Testis (tissue), 3 donors: ENCODE measurements around the gene DPP6. TPM values are rescaled to one million over a fixed set of nuclear protein-coding genes. Genes with fewer than 3 reads are reported as not detected.

Experiments
- DNase-seq: peaks from one replicate; pipeline ENCODE4 v3.0.0-alpha.2; 2019
- H3K27ac ChIP-seq, 2 donors: fragments of 200-600 bp; sonication (generic); one replicate each; pipeline ENCODE4 v1.5.1; 2019
- H3K27me3 ChIP-seq: fragments of 200-600 bp; sonication (generic); one replicate; pipeline ENCODE4 v1.5.1; 2019
- H3K36me3 ChIP-seq: fragments of 200-600 bp; sonication (generic); one replicate; pipeline ENCODE4 v1.5.1; 2017; ENCODE audit warnings: low read depth; ENCODE audit errors: missing control alignments
- H3K4me1 ChIP-seq: fragments of 200-600 bp; sonication (generic); one replicate; pipeline ENCODE4 v1.5.1; 2019
- H3K4me3 ChIP-seq, 2 donors: fragments of 200-600 bp; sonication (generic); one replicate each; pipeline ENCODE4 v1.5.1; 2017 to 2019
- H3K9me3 ChIP-seq: fragments of 200-600 bp; sonication (generic); one replicate; pipeline ENCODE4 v1.5.1; 2017
- CTCF ChIP-seq, 3 experiments: fragments of 450-650 bp in 2 of 3; fragments of 200-600 bp in 1 of 3; sonication (generic) in 1 of 3; IDR thresholded peaks; one replicate each; pipeline ENCODE4 v1.5.1; 2016 to 2019; ENCODE audit warnings: antibody characterized with exemption in 3 of 3, mild to moderate bottlenecking in 2 of 3, moderate library complexity in 1 of 3
- POLR2A ChIP-seq: fragments of 450-650 bp; IDR thresholded peaks from one replicate; pipeline ENCODE4 v1.6.1; 2017; ENCODE audit warnings: antibody characterized with exemption, mild to moderate bottlenecking, moderate library complexity
- WGBS, 2 donors: methylation state at CpG; one replicate each; pipeline ENCODE4 v1.1.5; 2018; 5-methylcytosine and 5-hydroxymethylcytosine counted together
- intact Hi-C: fragments of 100-400 bp; cut with DNase I; formaldehyde crosslinking; loops from one replicate; pipeline ENCODE4 v1.15.1; 2023; ENCODE audit warnings: low total_unique reads
- polyA plus RNA-seq: library from polyadenylated mRNA; stranded (reverse); fragments of 350-450 nt; fragmentation: Illumina TruSeq; extraction: RNeasy Lipid Tissue Mini Kit (QIAGEN cat#74804); gene quantifications from one replicate; pipeline ENCODE4 v1.2.3, GENCODE V29; 2014; ENCODE audit warnings: low read depth, low replicate concordance; ENCODE audit not compliant: insufficient read depth
- total RNA-seq, 2 donors: library from RNA; depleted of rRNA; stranded (reverse); fragments of >200 nt; gene quantifications; one replicate each; pipeline ENCODE4 v1.2.3, GENCODE V29; 2016

DPP6 gene
- total and polyA plus RNA-seq, 3 donors from 2014 or later = 26.0 to 78.3 (median 52.8) TPM

GRCh38 chr7:154177584-154177983 lies 125.4 kb downstream of the DPP6 start:
- TF ChIP-seq CTCF (IDR thresholded peaks at IDR 0.05) (no peak), POLR2A (no peak)
- DNase-seq = no peak
- no peaks in the 10 kb centered on the region for H3K9me3 ChIP-seq
- no peak overlapping the region for H3K4me3 ChIP-seq
- intact Hi-C loops = no loop called here
- WGBS, 2 donors = 87 to 91% methylated on average over 7 of the region's 7 CpGs
- no peaks in the 10 kb centered on the region for H3K27me3 ChIP-seq
- no peaks in the 10 kb centered on the region for H3K36me3 ChIP-seq
- no peaks in the 10 kb centered on the region for H3K4me1 ChIP-seq
- H3K27ac ChIP-seq = no peak overlapping the region

GRCh38 chr7:154178895-154179294 lies 126.7 kb downstream of the DPP6 start:
- intact Hi-C loops = no loop called here
- no peaks in the 10 kb centered on the region for H3K36me3 ChIP-seq

GRCh38 chr7:154183482-154183881 lies 131.3 kb downstream of the DPP6 start:
- intact Hi-C loops = no loop called here

More at GRCh38 chr7:154178895-154179294, 126.7 kb downstream of the DPP6 start:
- TF ChIP-seq POLR2A (no peak), CTCF (IDR thresholded peaks at IDR 0.05) (no peak)
- DNase-seq = no peak
- no peaks in the 10 kb centered on the region for H3K27me3 ChIP-seq
- no peak overlapping the region for H3K4me3 ChIP-seq
- no peaks in the 10 kb centered on the region for H3K9me3 ChIP-seq
- no peak overlapping the region for H3K27ac ChIP-seq
- H3K4me1 ChIP-seq = no peaks in the 10 kb centered on the region

GRCh38 chr7:154183946-154184345 lies 131.7 kb downstream of the DPP6 start:
- Histone ChIP-seq H3K4me1 (no peaks in the 10 kb centered on the region), H3K27ac (no peak overlapping the region), H3K36me3 (no peaks in the 10 kb centered on the region), H3K4me3 (no peak overlapping the region), H3K27me3 (no peaks in the 10 kb centered on the region), H3K9me3 (no peaks in the 10 kb centered on the region)
- TF ChIP-seq POLR2A (no peak), CTCF (IDR thresholded peaks at IDR 0.05) (no peak)
- no peak for DNase-seq
- WGBS, 2 donors = 57 to 67% methylated on average over 2 to 3 of the region's 3 CpGs
- intact Hi-C loops = no loop called here

More at GRCh38 chr7:154183482-154183881, 131.3 kb downstream of the DPP6 start:
- H3K4me1 ChIP-seq = no peaks in the 10 kb centered on the region
- H3K27me3 ChIP-seq = no peaks in the 10 kb centered on the region
- no peak for TF ChIP-seq CTCF (IDR thresholded peaks at IDR 0.05)
- TF ChIP-seq POLR2A = no peak
- H3K36me3 ChIP-seq = no peaks in the 10 kb centered on the region
- no peaks in the 10 kb centered on the region for H3K9me3 ChIP-seq
- H3K4me3 ChIP-seq = no peak overlapping the region
- DNase-seq = no peak
- no peak overlapping the region for H3K27ac ChIP-seq
- 43 to 44% methylated on average over 10 of the region's 10 CpGs for WGBS, 2 donors

GRCh38 chr7:154186811-154187210 lies 134.6 kb downstream of the DPP6 start:
- Histone ChIP-seq H3K27ac (no peak overlapping the region), H3K4me1 (no peaks in the 10 kb centered on the region), H3K4me3 (no peak overlapping the region), H3K27me3 (no peaks in the 10 kb centered on the region), H3K9me3 (no peaks in the 10 kb centered on the region), H3K36me3 (no peaks in the 10 kb centered on the region)
- WGBS, 2 donors = 68 to 81% methylated on average over 3 of the region's 3 CpGs
- no peak for DNase-seq
- TF ChIP-seq CTCF (IDR thresholded peaks at IDR 0.05) = no peak
- no peak for TF ChIP-seq POLR2A
- intact Hi-C loops = no loop called here
